LNCaP clone FGC (cell line): ENCODE data around the gene IGFBP3.

Experiments
- DNase-seq: peaks from one replicate; pipeline ENCODE4 v3.0.0-alpha.2; 2011; ENCODE audit warnings: low read depth
- H3K4me3 ChIP-seq: 2 replicates; pipeline ENCODE4 v1.5.1; 2011; ENCODE audit warnings: mild to moderate bottlenecking, low read depth, low read length, control low read depth
- CTCF ChIP-seq: IDR thresholded peaks from 2 replicates; pipeline ENCODE4 v1.5.1; 2012; ENCODE audit warnings: mild to moderate bottlenecking; ENCODE audit not compliant: control insufficient read depth, insufficient read depth; ENCODE audit errors: extremely low read depth

IGFBP3 gene

GRCh38 chr7:45865594-45866410, 55.3 kb downstream of the IGFBP3 start:
- H3K4me3 ChIP-seq: no peak overlapping the region
- TF ChIP-seq CTCF: no peak
- DNase-seq: no peak

GRCh38 chr7:45863715-45864114, 57.4 kb downstream of the IGFBP3 start:
- no peak overlapping the region for H3K4me3 ChIP-seq
- no peak for DNase-seq
- no peak for TF ChIP-seq CTCF
